ENCODE results near the gene RBM6. TPM values are rescaled to one million over a fixed set of nuclear protein-coding genes. Genes with fewer than 3 reads are reported as not detected.
A peak's percentile ranks its signal among the peaks of the same experiment; 100 is the strongest.

The RBM6 gene
- total RNA-seq, 1 donor from 2014 or later: 53.9 TPM

GRCh38 chr3:50119786-50120185, 179.8 kb downstream of the RBM6 start:
- Mint-ChIP-seq H3K36me3 (ENCODE audit: low read depth, unreplicated experiment) (peaks cover 19% of the 10 kb centered on the region), H3K4me3 (ENCODE audit: unreplicated experiment) (no peak overlapping the region), H3K9me3 (ENCODE audit: unreplicated experiment) (no peaks in the 10 kb centered on the region), H3K27ac (ENCODE audit: unreplicated experiment) (no peak overlapping the region), H3K27me3 (ENCODE audit: low read depth, unreplicated experiment) (no peaks in the 10 kb centered on the region), H3K4me1 (ENCODE audit: low read depth, unreplicated experiment) (peaks cover 2% of the 10 kb centered on the region)
- H3K9me3 ChIP-seq (ENCODE audit: insufficient read depth, low read depth, low read length): no peaks in the 10 kb centered on the region
- H3K36me3 ChIP-seq (ENCODE audit: insufficient read depth, low read length): peaks cover 42% of the 10 kb centered on the region
- no peak overlapping the region for H2AFZ ChIP-seq (ENCODE audit: low read depth, low read length)
- FAIRE-seq: no peak
- peaks cover 77% of the 10 kb centered on the region for H4K20me1 ChIP-seq (ENCODE audit: insufficient read depth, low read length)
- no peak overlapping the region for H3K4me2 ChIP-seq (ENCODE audit: low read length)
- TF ChIP-seq CTCF (IDR thresholded peaks at IDR 0.05; ENCODE audit: insufficient read depth, low read depth, low read length): no peak
- TF ChIP-seq EZH2 (IDR thresholded peaks at IDR 0.05; ENCODE audit: insufficient read depth, low read length): no peak
- H3K4me3 ChIP-seq (ENCODE audit: insufficient read depth, low read depth, low read length): no peak overlapping the region
- no peak for DNase-seq (ENCODE audit: low read depth)
- H3K79me2 ChIP-seq (ENCODE audit: insufficient read depth, low read length): no peaks in the 10 kb centered on the region
- H3K27me3 ChIP-seq (ENCODE audit: insufficient read depth, low read length): no peaks in the 10 kb centered on the region
- H3K27ac ChIP-seq (ENCODE audit: low read depth, low read length): no peak overlapping the region
- peaks cover 4% of the 10 kb centered on the region for H3K4me1 ChIP-seq (ENCODE audit: insufficient read depth, low read length)
- H3K9ac ChIP-seq (ENCODE audit: low read length): no peak overlapping the region

GRCh38 chr3:50120364-50121071, 180.6 kb downstream of the RBM6 start:
- Mint-ChIP-seq H3K27ac (ENCODE audit: unreplicated experiment) (no peak overlapping the region), H3K9me3 (ENCODE audit: unreplicated experiment) (no peaks in the 10 kb centered on the region), H3K27me3 (ENCODE audit: low read depth, unreplicated experiment) (no peaks in the 10 kb centered on the region), H3K4me3 (ENCODE audit: unreplicated experiment) (no peak overlapping the region), H3K36me3 (ENCODE audit: low read depth, unreplicated experiment) (peaks cover 19% of the 10 kb centered on the region), H3K4me1 (ENCODE audit: low read depth, unreplicated experiment) (peaks cover 2% of the 10 kb centered on the region)
- H2AFZ ChIP-seq (ENCODE audit: low read depth, low read length): no peak overlapping the region
- DNase-seq (ENCODE audit: low read depth): no peak
- peaks cover 7% of the 10 kb centered on the region for H3K4me1 ChIP-seq (ENCODE audit: insufficient read depth, low read length)
- no peaks in the 10 kb centered on the region for H3K9me3 ChIP-seq (ENCODE audit: insufficient read depth, low read depth, low read length)
- no peaks in the 10 kb centered on the region for H3K79me2 ChIP-seq (ENCODE audit: insufficient read depth, low read length)
- peaks cover 69% of the 10 kb centered on the region for H4K20me1 ChIP-seq (ENCODE audit: insufficient read depth, low read length)
- H3K27me3 ChIP-seq (ENCODE audit: insufficient read depth, low read length): no peaks in the 10 kb centered on the region
- H3K27ac ChIP-seq (ENCODE audit: low read depth, low read length): no peak overlapping the region
- no peak overlapping the region for H3K4me2 ChIP-seq (ENCODE audit: low read length)
- no peak overlapping the region for H3K9ac ChIP-seq (ENCODE audit: low read length)
- H3K36me3 ChIP-seq (ENCODE audit: insufficient read depth, low read length): peaks cover 35% of the 10 kb centered on the region
- FAIRE-seq: no peak
- no peak overlapping the region for H3K4me3 ChIP-seq (ENCODE audit: insufficient read depth, low read depth, low read length)
- TF ChIP-seq EZH2 (IDR thresholded peaks at IDR 0.05; ENCODE audit: insufficient read depth, low read length): no peak

- Histone ChIP-seq H3K9me3 (ENCODE audit: insufficient read depth, low read depth, low read length) (no peaks in the 10 kb centered on the region), H3K36me3 (ENCODE audit: insufficient read depth, low read length) (peaks cover 27% of the 10 kb centered on the region), H3K9ac (ENCODE audit: low read length) (no peak overlapping the region), H4K20me1 (ENCODE audit: insufficient read depth, low read length) (peaks cover 61% of the 10 kb centered on the region), H3K4me3 (ENCODE audit: insufficient read depth, low read depth, low read length) (no peak overlapping the region), H2AFZ (ENCODE audit: low read depth, low read length) (no peak overlapping the region), H3K4me1 (ENCODE audit: insufficient read depth, low read length) (peaks cover 7% of the 10 kb centered on the region), H3K27ac (ENCODE audit: low read depth, low read length) (no peak overlapping the region), H3K79me2 (ENCODE audit: insufficient read depth, low read length) (no peaks in the 10 kb centered on the region), H3K27me3 (ENCODE audit: insufficient read depth, low read length) (no peaks in the 10 kb centered on the region), H3K4me2 (ENCODE audit: low read length) (no peak overlapping the region)
- DNase-seq (ENCODE audit: low read depth): peak; percentile 47
- no peaks in the 10 kb centered on the region for H3K27me3 Mint-ChIP-seq (ENCODE audit: low read depth, unreplicated experiment)
- H3K9me3 Mint-ChIP-seq (ENCODE audit: unreplicated experiment): no peaks in the 10 kb centered on the region
- H3K4me1 Mint-ChIP-seq (ENCODE audit: low read depth, unreplicated experiment): peaks cover 5% of the 10 kb centered on the region
- H3K36me3 Mint-ChIP-seq (ENCODE audit: low read depth, unreplicated experiment): peaks cover 16% of the 10 kb centered on the region
- FAIRE-seq: peak; percentile 84
- no peak overlapping the region for H3K4me3 Mint-ChIP-seq (ENCODE audit: unreplicated experiment)
- H3K27ac Mint-ChIP-seq (ENCODE audit: unreplicated experiment): no peak overlapping the region
- TF ChIP-seq CTCF (IDR thresholded peaks at IDR 0.05; ENCODE audit: insufficient read depth, low read depth, low read length) (peak; percentile 78), EZH2 (IDR thresholded peaks at IDR 0.05; ENCODE audit: insufficient read depth, low read length) (no peak)
These were observed 181.4 kb downstream of the RBM6 start for GRCh38 chr3:50121072-50122032.

Measured in astrocyte (in vitro differentiated cells and primary cell).